HG02678 (cell line): ENCODE data around the gene BSG.
"Not testable (repeated sequence)": the region's sequence is repeated elsewhere in the genome, so short reads cannot be mapped to it uniquely, and the experiment has no call there.

Experiments
- ATAC-seq: cut with Tn5 transposase; IDR thresholded peaks from one replicate; pipeline ENCODE4 v1.9.1; 2021; ENCODE audit warnings: mild to moderate bottlenecking, moderate library complexity; ENCODE audit not compliant: unreplicated experiment

Gene BSG

GRCh38 chr19:602391-603301 is 30.2 kb downstream of the BSG start:
- no peak for ATAC-seq

GRCh38 chr19:603302-603639 is 30.9 kb downstream of the BSG start:
- not testable (repeated sequence) for ATAC-seq

- not testable (repeated sequence) for ATAC-seq
Measured at GRCh38 chr19:603779-604178, 31.4 kb downstream of the BSG start.

GRCh38 chr19:604355-604754 is 32.0 kb downstream of the BSG start:
- ATAC-seq, result no peak

- not testable (repeated sequence) for ATAC-seq
Measured at GRCh38 chr19:605061-605971, 32.9 kb downstream of the BSG start.

- no peak for ATAC-seq
Measured at GRCh38 chr19:607301-608154, 35.1 kb downstream of the BSG start.

GRCh38 chr19:608155-609003 is 36.0 kb downstream of the BSG start:
- ATAC-seq, result no peak

- ATAC-seq, result no peak
Measured at GRCh38 chr19:609004-609346, 36.6 kb downstream of the BSG start.

- no peak for ATAC-seq
Measured at GRCh38 chr19:610071-610800, 37.8 kb downstream of the BSG start.

GRCh38 chr19:610801-611480 is 38.5 kb downstream of the BSG start:
- ATAC-seq, result no peak

GRCh38 chr19:611481-611868 is 39.1 kb downstream of the BSG start:
- no peak for ATAC-seq

- ATAC-seq, result no peak
Measured at GRCh38 chr19:612941-613340, 40.5 kb downstream of the BSG start.

GRCh38 chr19:613732-614567 is 41.6 kb downstream of the BSG start:
- no peak for ATAC-seq

GRCh38 chr19:615619-616018 is 43.2 kb downstream of the BSG start:
- ATAC-seq, result no peak

GRCh38 chr19:616062-616700 is 43.8 kb downstream of the BSG start:
- ATAC-seq, result no peak

GRCh38 chr19:616747-617526 is 44.5 kb downstream of the BSG start:
- no peak for ATAC-seq
